Breast epithelium (tissue), 4 donors: ENCODE measurements around the gene SYT9. TPM values are rescaled to one million over a fixed set of nuclear protein-coding genes. Genes with fewer than 3 reads are reported as not detected.

Experiments used
- DNase-seq, 2 donors: peaks; one replicate each; pipeline ENCODE4 v3.0.0-alpha.2; 2019; ENCODE audit warnings: low spot score in 2 of 2
- H3K27ac ChIP-seq, 2 donors: fragments of 200-600 bp; sonication (generic) in 1 of 2; one replicate each; pipeline ENCODE4 v1.5.1; 2016 to 2019; ENCODE audit warnings: mild to moderate bottlenecking in 1 of 2
- H3K27me3 ChIP-seq, 2 donors: fragments of 200-600 bp; sonication (generic) in 1 of 2; one replicate each; pipeline versions ENCODE4 v1.5.1 to v1.6.0; 2017 to 2019; ENCODE audit warnings: control low read depth in 1 of 2, mild to moderate bottlenecking in 1 of 2
- H3K36me3 ChIP-seq: fragments of 200-600 bp; one replicate; pipeline ENCODE4 v1.5.1; 2019
- H3K4me1 ChIP-seq, 2 donors: fragments of 200-600 bp; sonication (generic); one replicate each; pipeline ENCODE4 v1.5.1; 2016 to 2019; ENCODE audit warnings: control low read depth in 1 of 2
- H3K4me3 ChIP-seq, 3 donors: fragments of 200-600 bp; sonication (generic); 1 replicate in 2 of 3; 2 replicates in 1 of 3; pipeline ENCODE4 v1.5.1; 2016 to 2019; ENCODE audit warnings: mild to moderate bottlenecking in 3 of 3, moderate library complexity in 2 of 3
- H3K9me3 ChIP-seq, 2 donors: fragments of 200-600 bp; sonication (generic) in 1 of 2; one replicate each; pipeline ENCODE4 v1.5.1; 2016 to 2019; ENCODE audit warnings: control low read depth in 1 of 2
- CTCF ChIP-seq, 3 donors: fragments of 450-650 bp; IDR thresholded peaks; one replicate each; pipeline ENCODE4 v1.5.1; 2016 to 2017; ENCODE audit warnings: antibody characterized with exemption in 3 of 3, mild to moderate bottlenecking in 3 of 3, moderate library complexity in 3 of 3
- POLR2A ChIP-seq: fragments of 450-650 bp; IDR thresholded peaks from one replicate; pipeline ENCODE4 v1.6.1; 2016; ENCODE audit warnings: antibody characterized with exemption, mild to moderate bottlenecking, moderate library complexity
- POLR2AphosphoS5 ChIP-seq, 3 donors: sonication (generic); formaldehyde crosslinking; IDR thresholded peaks; one replicate each; pipeline ENCODE4 v1.6.1; 2017; ENCODE audit warnings: antibody characterized with exemption in 3 of 3
- intact Hi-C: fragments of 100-400 bp; cut with DNase I; formaldehyde crosslinking; loops from one replicate; pipeline ENCODE4 v1.15.1; 2023; ENCODE audit warnings: low total_unique reads
- total RNA-seq, 3 donors: library from RNA; depleted of rRNA; stranded (reverse); fragments of >200 nt; gene quantifications; one replicate each; pipeline ENCODE4 v1.1.0, GENCODE V29; 2016

SYT9 gene
- total RNA-seq, 3 donors from 2014 or later: 0.33 to 0.73 TPM; not detected in 1

- DNase-seq: no peak
Measured at GRCh38 chr11:7435176-7435575, 183.5 kb downstream of the SYT9 start.

GRCh38 chr11:7436146-7436545 is 184.4 kb downstream of the SYT9 start:
- H3K27ac ChIP-seq: no peak overlapping the region

More at GRCh38 chr11:7435176-7435575, 183.5 kb downstream of the SYT9 start:
- H3K36me3 ChIP-seq: no peaks in the 10 kb centered on the region
- H3K27me3 ChIP-seq: no peaks in the 10 kb centered on the region
- H3K4me1 ChIP-seq: no peaks in the 10 kb centered on the region
- intact Hi-C loops: no loop called here
- no peaks in the 10 kb centered on the region for H3K9me3 ChIP-seq
- no peak overlapping the region for H3K27ac ChIP-seq
- no peak overlapping the region for H3K4me3 ChIP-seq
- TF ChIP-seq POLR2AphosphoS5 (IDR thresholded peaks at IDR 0.05): no peak
- no peak for TF ChIP-seq CTCF (IDR thresholded peaks at IDR 0.05)
- TF ChIP-seq POLR2A: no peak

DNA sequence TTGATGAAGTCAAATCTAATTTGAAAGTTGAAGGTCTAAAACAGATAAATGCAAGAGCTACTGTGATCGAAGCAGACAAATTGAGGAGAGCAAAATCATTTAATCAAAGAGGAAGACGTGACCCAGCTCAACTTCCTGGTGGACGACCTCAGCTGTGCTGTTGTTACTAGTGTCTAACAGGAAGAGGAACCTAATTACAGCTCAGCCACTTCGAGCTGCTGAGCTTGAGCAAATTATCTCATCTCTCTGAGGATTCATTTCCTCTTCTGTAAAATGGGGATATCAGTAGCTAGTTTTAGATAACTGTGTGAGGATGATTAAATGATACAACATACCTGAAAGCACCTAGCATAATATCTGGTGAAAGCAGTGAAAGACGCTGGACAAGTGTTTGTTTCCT is 185.0 kb downstream of the SYT9 start:
- TF ChIP-seq POLR2AphosphoS5 (IDR thresholded peaks at IDR 0.05) (no peak), CTCF (IDR thresholded peaks at IDR 0.05) (no peak), POLR2A (no peak)
- H3K36me3 ChIP-seq: no peaks in the 10 kb centered on the region
- H3K27ac ChIP-seq: no peak overlapping the region
- no peak for DNase-seq
- H3K4me3 ChIP-seq: no peak overlapping the region
- intact Hi-C loops: no loop called here
- H3K9me3 ChIP-seq: no peaks in the 10 kb centered on the region
- H3K27me3 ChIP-seq: no peaks in the 10 kb centered on the region
- no peaks in the 10 kb centered on the region for H3K4me1 ChIP-seq

More at GRCh38 chr11:7436146-7436545, 184.4 kb downstream of the SYT9 start:
- Histone ChIP-seq H3K27me3 (no peaks in the 10 kb centered on the region), H3K4me3 (no peak overlapping the region), H3K36me3 (no peaks in the 10 kb centered on the region), H3K4me1 (no peaks in the 10 kb centered on the region), H3K9me3 (no peaks in the 10 kb centered on the region)
- intact Hi-C loops: no loop called here
- DNase-seq: no peak
- TF ChIP-seq POLR2A: no peak
- TF ChIP-seq CTCF (IDR thresholded peaks at IDR 0.05): no peak
- no peak for TF ChIP-seq POLR2AphosphoS5 (IDR thresholded peaks at IDR 0.05)

DNA sequence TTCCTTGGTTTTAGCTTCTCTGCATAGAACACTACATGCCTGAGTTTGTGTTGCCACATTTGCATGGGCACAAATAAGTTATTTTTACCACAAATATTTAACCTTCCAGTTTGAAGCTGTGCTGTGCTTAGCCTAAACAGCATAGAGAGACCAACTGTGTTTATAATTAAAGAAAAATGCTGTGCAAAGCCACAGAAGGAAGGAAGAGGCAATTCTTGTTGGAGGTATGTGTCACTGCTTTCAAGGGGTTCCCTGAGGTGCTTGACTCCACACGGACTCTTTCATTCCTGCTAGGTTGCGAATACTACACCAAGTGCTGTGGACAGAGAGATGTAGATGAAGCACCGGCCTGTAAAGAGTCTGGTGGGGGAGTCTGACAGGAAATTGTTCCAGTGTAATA is 186.0 kb downstream of the SYT9 start:
- Histone ChIP-seq H3K36me3 (no peaks in the 10 kb centered on the region), H3K4me1 (no peaks in the 10 kb centered on the region), H3K27ac (no peak overlapping the region), H3K9me3 (no peaks in the 10 kb centered on the region), H3K4me3 (no peak overlapping the region), H3K27me3 (no peaks in the 10 kb centered on the region)
- no peak for TF ChIP-seq POLR2A
- no peak for TF ChIP-seq CTCF (IDR thresholded peaks at IDR 0.05)
- no peak for TF ChIP-seq POLR2AphosphoS5 (IDR thresholded peaks at IDR 0.05)
- intact Hi-C loops: no loop called here
- no peak for DNase-seq

DNA sequence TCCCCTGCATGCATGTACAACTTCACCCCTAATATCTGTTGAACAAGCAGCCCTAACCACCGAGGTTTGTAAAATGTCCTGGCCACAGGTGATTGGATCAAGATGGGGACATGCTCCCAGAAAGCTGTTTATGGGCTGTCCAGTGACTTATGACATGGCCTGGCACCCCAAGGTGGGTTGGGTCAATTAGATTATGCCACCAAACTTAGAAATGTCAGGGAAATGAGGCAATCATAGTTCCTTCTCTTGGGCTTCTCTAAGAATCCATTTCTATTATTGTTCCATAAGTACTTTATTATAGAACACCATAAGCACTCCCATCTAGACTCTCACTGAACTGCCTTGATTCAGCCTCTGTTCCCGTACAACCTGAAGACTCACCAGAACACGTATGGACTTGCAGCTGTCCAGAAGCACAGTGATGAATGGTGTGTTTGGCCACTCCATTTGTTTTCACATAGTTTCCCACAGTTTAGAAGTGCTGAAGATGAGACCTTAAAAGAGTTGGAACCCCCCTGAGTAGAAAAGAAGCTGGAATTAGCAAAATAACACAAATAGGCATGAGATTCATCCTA is 188.1 kb downstream of the SYT9 start:
- Histone ChIP-seq H3K4me3 (no peak overlapping the region), H3K27me3 (no peaks in the 10 kb centered on the region), H3K9me3 (no peaks in the 10 kb centered on the region), H3K27ac (no peak overlapping the region), H3K4me1 (no peaks in the 10 kb centered on the region), H3K36me3 (no peaks in the 10 kb centered on the region)
- TF ChIP-seq CTCF (IDR thresholded peaks at IDR 0.05) (no peak), POLR2A (no peak), POLR2AphosphoS5 (IDR thresholded peaks at IDR 0.05) (no peak)
- no peak for DNase-seq
- intact Hi-C loops: no loop called here
